KMS-11 (cell line): Measurements from ENCODE around the gene ATP2B1.

Source experiments
- H2AFZ ChIP-seq: fragments of 200-600 bp; sonication (generic); 2 replicates; pipeline ENCODE4 v1.6.1; 2016; ENCODE audit warnings: antibody characterized with exemption, mixed run types, low read depth
- H3K27ac ChIP-seq: fragments of 200-600 bp; sonication (generic); 2 replicates; pipeline ENCODE4 v1.6.1; 2016; ENCODE audit warnings: mild to moderate bottlenecking, mixed run types
- H3K27me3 ChIP-seq: fragments of 200-600 bp; sonication (generic); 2 replicates; pipeline ENCODE4 v1.6.1; 2017; ENCODE audit warnings: mild to moderate bottlenecking, low read depth, mixed run types, moderate library complexity; ENCODE audit not compliant: insufficient read depth
- H3K36me3 ChIP-seq: fragments of 200-600 bp; sonication (generic); 2 replicates; pipeline ENCODE4 v1.6.1; 2017; ENCODE audit warnings: mild to moderate bottlenecking, mixed run types; ENCODE audit not compliant: insufficient read depth
- H3K4me1 ChIP-seq: fragments of 200-600 bp; sonication (generic); 2 replicates; pipeline ENCODE4 v1.6.1; 2016; ENCODE audit warnings: mild to moderate bottlenecking, low read depth, mixed run types; ENCODE audit not compliant: poor library complexity, severe bottlenecking
- H3K4me2 ChIP-seq: fragments of 200-600 bp; sonication (generic); 2 replicates; pipeline ENCODE4 v1.7.0; 2016; ENCODE audit warnings: mild to moderate bottlenecking, mixed run types
- H3K4me3 ChIP-seq: fragments of 200-600 bp; sonication (generic); IDR thresholded peaks from 2 replicates; pipeline ENCODE4 v1.6.1; 2017; ENCODE audit warnings: low read depth, low read length, mixed read lengths; ENCODE audit not compliant: insufficient read depth
- H3K79me2 ChIP-seq: fragments of 200-600 bp; sonication (generic); 2 replicates; pipeline ENCODE4 v1.6.1; 2016; ENCODE audit warnings: low read depth, mixed run types; ENCODE audit not compliant: insufficient read depth
- H3K9ac ChIP-seq: fragments of 200-600 bp; sonication (generic); 2 replicates; pipeline ENCODE4 v1.6.1; 2016; ENCODE audit warnings: mild to moderate bottlenecking, mixed run types
- H4K20me1 ChIP-seq: fragments of 200-600 bp; sonication (generic); 2 replicates; pipeline ENCODE4 v1.6.1; 2016; ENCODE audit warnings: mild to moderate bottlenecking, mixed run types; ENCODE audit not compliant: insufficient read depth
- CTCF ChIP-seq: fragments of 200-600 bp; sonication (generic); conservative IDR thresholded peaks from 2 replicates; pipeline ENCODE4 v1.6.1; 2017; ENCODE audit warnings: low read depth, mild to moderate bottlenecking, antibody characterized with exemption, low read length, moderate library complexity, mixed read lengths

The ATP2B1 gene

GRCh38 chr12:89678225-89678624 lies 30.4 kb downstream of the ATP2B1 start:
- TF ChIP-seq CTCF = no peak
- Histone ChIP-seq H3K4me3 (no peak overlapping the region), H3K4me1 (no peaks in the 10 kb centered on the region), H3K27me3 (no peaks in the 10 kb centered on the region), H3K36me3 (no peaks in the 10 kb centered on the region), H2AFZ (no peak overlapping the region), H3K27ac (no peak overlapping the region), H3K79me2 (peaks cover 62% of the 10 kb centered on the region), H3K9ac (no peak overlapping the region), H4K20me1 (no peaks in the 10 kb centered on the region), H3K4me2 (no peak overlapping the region)

- Histone ChIP-seq H3K9ac (no peak overlapping the region), H3K4me3 (no peak overlapping the region), H3K4me1 (peaks cover 3% of the 10 kb centered on the region), H4K20me1 (no peaks in the 10 kb centered on the region), H3K4me2 (no peak overlapping the region), H2AFZ (no peak overlapping the region), H3K27ac (no peak overlapping the region), H3K79me2 (peaks cover 60% of the 10 kb centered on the region), H3K27me3 (no peaks in the 10 kb centered on the region), H3K36me3 (no peaks in the 10 kb centered on the region)
- no peak for TF ChIP-seq CTCF
Measured at GRCh38 chr12:89676930-89677329, 31.7 kb downstream of the ATP2B1 start.

- no peak overlapping the region for H3K9ac ChIP-seq
- H3K36me3 ChIP-seq = no peaks in the 10 kb centered on the region
Measured at GRCh38 chr12:89674326-89674942, 34.2 kb downstream of the ATP2B1 start.

GRCh38 chr12:89673603-89674002 lies 35.0 kb downstream of the ATP2B1 start:
- Histone ChIP-seq H3K27ac (no peak overlapping the region), H3K9ac (no peak overlapping the region), H3K4me1 (peaks cover 8% of the 10 kb centered on the region), H2AFZ (no peak overlapping the region), H3K79me2 (peaks cover 51% of the 10 kb centered on the region), H3K4me2 (no peak overlapping the region), H3K27me3 (no peaks in the 10 kb centered on the region), H3K36me3 (no peaks in the 10 kb centered on the region), H3K4me3 (no peak overlapping the region), H4K20me1 (no peaks in the 10 kb centered on the region)
- no peak for TF ChIP-seq CTCF

More at GRCh38 chr12:89674326-89674942, 34.2 kb downstream of the ATP2B1 start:
- Histone ChIP-seq H3K79me2 (peaks cover 59% of the 10 kb centered on the region), H3K27ac (no peak overlapping the region), H3K27me3 (no peaks in the 10 kb centered on the region), H4K20me1 (no peaks in the 10 kb centered on the region), H2AFZ (no peak overlapping the region), H3K4me1 (peaks cover 8% of the 10 kb centered on the region), H3K4me3 (no peak overlapping the region), H3K4me2 (no peak overlapping the region)
- TF ChIP-seq CTCF = no peak
